DMS153 treated with DMSO at 0.1 percent for 48 hours (cell line): ENCODE data around the gene SIRPG.
"Not testable (repeated sequence)": the region's sequence is repeated elsewhere in the genome, so short reads cannot be mapped to it uniquely, and the experiment has no call there.

Experiments used
- DNase-seq: peaks from one replicate; lab custom pipeline; 2025; ENCODE audit not compliant: unreplicated experiment; lab: John Stamatoyannopoulos, UW

SIRPG gene

GRCh38 chr20:1672728-1673127, 15.1 kb upstream of the SIRPG start:
- DNase-seq, result no peak

GRCh38 chr20:1671891-1672669, 14.5 kb upstream of the SIRPG start:
- no peak for DNase-seq

- no peak for DNase-seq
Observed at GRCh38 chr20:1669304-1669703, 11.7 kb upstream of the SIRPG start.

- no peak for DNase-seq
Observed at GRCh38 chr20:1667502-1668085, 10.0 kb upstream of the SIRPG start.

- no peak for DNase-seq
Observed at GRCh38 chr20:1666802-1667201, 9.2 kb upstream of the SIRPG start.

- DNase-seq, result no peak
Observed at GRCh38 chr20:1665345-1665744, 7.8 kb upstream of the SIRPG start.

GRCh38 chr20:1664911-1665310, 7.3 kb upstream of the SIRPG start:
- no peak for DNase-seq

GRCh38 chr20:1663917-1664316, 6.3 kb upstream of the SIRPG start:
- no peak for DNase-seq

- DNase-seq, result no peak
Observed at GRCh38 chr20:1661542-1662299, 4.1 kb upstream of the SIRPG start.

- no peak for DNase-seq
Observed at GRCh38 chr20:1660246-1660645, 2.7 kb upstream of the SIRPG start.

GRCh38 chr20:1656844-1657243, 735 bp downstream of the SIRPG start:
- no peak for DNase-seq

- no peak for DNase-seq
Observed at GRCh38 chr20:1654996-1655395, 2.6 kb downstream of the SIRPG start.

- DNase-seq, result no peak
Observed at GRCh38 chr20:1652960-1653359, 4.6 kb downstream of the SIRPG start.

- no peak for DNase-seq
Observed at GRCh38 chr20:1652104-1652503, 5.5 kb downstream of the SIRPG start.

GRCh38 chr20:1651268-1652058, 6.1 kb downstream of the SIRPG start:
- DNase-seq, result no peak

- DNase-seq, result no peak
Observed at GRCh38 chr20:1648101-1648500, 9.5 kb downstream of the SIRPG start.

GRCh38 chr20:1646975-1647431, 10.6 kb downstream of the SIRPG start:
- DNase-seq, result no peak

- no peak for DNase-seq
Observed at GRCh38 chr20:1644101-1644962, 13.2 kb downstream of the SIRPG start.

- not testable (repeated sequence) for DNase-seq
Observed at GRCh38 chr20:1638643-1639042, 18.9 kb downstream of the SIRPG start.

- DNase-seq, result no peak
Observed at GRCh38 chr20:1637755-1638154, 19.8 kb downstream of the SIRPG start.
